Measurements from ENCODE around the gene CCM2L. TPM values are rescaled to one million over a fixed set of nuclear protein-coding genes. Genes with fewer than 3 reads are reported as not detected.

The CCM2L gene
- total and polyA plus RNA-seq, 2 experiments from 2014 or later: 4.9 to 13.3 TPM

DNA sequence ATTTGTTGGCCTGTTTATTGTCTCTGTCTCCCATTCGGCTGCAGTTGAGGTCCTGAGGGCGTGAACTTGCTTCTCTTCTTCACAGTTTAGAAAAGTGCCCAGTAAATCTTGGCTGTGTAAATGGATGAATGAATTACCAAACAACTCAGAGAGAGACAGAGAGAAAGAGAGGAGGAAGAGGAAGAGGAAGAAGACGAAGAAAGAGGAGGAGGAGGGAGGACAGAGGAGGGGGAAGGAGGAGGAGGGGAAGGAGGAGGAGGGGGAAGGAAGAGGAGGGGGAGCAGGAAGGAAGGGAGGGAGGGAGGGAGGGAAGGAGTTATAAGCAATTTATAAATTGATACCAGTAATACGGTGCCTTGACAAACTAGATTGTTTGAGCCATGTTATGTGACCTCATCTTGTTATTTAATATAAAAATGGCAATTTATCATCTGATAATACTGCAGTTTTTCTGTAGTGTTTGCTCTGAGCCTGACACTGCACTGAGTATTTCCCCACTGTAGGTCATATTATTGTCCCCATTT, 60.5 kb downstream of the CCM2L start (continued):
- TF ChIP-seq, protein P1, sequence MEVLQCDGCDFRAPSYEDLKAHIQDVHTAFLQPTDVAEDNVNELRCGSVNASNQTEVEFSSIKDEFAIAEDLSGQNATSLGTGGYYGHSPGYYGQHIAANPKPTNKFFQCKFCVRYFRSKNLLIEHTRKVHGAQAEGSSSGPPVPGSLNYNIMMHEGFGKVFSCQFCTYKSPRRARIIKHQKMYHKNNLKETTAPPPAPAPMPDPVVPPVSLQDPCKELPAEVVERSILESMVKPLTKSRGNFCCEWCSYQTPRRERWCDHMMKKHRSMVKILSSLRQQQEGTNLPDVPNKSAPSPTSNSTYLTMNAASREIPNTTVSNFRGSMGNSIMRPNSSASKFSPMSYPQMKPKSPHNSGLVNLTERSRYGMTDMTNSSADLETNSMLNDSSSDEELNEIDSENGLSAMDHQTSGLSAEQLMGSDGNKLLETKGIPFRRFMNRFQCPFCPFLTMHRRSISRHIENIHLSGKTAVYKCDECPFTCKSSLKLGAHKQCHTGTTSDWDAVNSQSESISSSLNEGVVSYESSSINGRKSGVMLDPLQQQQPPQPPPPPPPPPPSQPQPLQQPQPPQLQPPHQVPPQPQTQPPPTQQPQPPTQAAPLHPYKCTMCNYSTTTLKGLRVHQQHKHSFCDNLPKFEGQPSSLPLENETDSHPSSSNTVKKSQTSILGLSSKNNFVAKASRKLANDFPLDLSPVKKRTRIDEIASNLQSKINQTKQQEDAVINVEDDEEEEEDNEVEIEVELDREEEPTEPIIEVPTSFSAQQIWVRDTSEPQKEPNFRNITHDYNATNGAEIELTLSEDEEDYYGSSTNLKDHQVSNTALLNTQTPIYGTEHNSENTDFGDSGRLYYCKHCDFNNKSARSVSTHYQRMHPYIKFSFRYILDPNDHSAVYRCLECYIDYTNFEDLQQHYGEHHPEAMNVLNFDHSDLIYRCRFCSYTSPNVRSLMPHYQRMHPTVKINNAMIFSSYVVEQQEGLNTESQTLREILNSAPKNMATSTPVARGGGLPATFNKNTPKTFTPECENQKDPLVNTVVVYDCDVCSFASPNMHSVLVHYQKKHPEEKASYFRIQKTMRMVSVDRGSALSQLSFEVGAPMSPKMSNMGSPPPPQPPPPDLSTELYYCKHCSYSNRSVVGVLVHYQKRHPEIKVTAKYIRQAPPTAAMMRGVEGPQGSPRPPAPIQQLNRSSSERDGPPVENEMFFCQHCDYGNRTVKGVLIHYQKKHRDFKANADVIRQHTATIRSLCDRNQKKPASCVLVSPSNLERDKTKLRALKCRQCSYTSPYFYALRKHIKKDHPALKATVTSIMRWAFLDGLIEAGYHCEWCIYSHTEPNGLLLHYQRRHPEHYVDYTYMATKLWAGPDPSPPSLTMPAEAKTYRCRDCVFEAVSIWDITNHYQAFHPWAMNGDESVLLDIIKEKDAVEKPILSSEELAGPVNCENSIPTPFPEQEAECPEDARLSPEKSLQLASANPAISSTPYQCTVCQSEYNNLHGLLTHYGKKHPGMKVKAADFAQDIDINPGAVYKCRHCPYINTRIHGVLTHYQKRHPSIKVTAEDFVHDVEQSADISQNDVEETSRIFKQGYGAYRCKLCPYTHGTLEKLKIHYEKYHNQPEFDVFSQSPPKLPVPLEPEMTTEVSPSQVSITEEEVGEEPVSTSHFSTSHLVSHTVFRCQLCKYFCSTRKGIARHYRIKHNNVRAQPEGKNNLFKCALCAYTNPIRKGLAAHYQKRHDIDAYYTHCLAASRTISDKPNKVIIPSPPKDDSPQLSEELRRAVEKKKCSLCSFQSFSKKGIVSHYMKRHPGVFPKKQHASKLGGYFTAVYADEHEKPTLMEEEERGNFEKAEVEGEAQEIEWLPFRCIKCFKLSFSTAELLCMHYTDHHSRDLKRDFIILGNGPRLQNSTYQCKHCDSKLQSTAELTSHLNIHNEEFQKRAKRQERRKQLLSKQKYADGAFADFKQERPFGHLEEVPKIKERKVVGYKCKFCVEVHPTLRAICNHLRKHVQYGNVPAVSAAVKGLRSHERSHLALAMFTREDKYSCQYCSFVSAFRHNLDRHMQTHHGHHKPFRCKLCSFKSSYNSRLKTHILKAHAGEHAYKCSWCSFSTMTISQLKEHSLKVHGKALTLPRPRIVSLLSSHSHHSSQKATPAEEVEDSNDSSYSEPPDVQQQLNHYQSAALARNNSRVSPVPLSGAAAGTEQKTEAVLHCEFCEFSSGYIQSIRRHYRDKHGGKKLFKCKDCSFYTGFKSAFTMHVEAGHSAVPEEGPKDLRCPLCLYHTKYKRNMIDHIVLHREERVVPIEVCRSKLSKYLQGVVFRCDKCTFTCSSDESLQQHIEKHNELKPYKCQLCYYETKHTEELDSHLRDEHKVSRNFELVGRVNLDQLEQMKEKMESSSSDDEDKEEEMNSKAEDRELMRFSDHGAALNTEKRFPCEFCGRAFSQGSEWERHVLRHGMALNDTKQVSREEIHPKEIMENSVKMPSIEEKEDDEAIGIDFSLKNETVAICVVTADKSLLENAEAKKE (CRISPR knock-in tag; IDR thresholded peaks at IDR 0.05): no peak
- TF ChIP-seq, protein P2, sequence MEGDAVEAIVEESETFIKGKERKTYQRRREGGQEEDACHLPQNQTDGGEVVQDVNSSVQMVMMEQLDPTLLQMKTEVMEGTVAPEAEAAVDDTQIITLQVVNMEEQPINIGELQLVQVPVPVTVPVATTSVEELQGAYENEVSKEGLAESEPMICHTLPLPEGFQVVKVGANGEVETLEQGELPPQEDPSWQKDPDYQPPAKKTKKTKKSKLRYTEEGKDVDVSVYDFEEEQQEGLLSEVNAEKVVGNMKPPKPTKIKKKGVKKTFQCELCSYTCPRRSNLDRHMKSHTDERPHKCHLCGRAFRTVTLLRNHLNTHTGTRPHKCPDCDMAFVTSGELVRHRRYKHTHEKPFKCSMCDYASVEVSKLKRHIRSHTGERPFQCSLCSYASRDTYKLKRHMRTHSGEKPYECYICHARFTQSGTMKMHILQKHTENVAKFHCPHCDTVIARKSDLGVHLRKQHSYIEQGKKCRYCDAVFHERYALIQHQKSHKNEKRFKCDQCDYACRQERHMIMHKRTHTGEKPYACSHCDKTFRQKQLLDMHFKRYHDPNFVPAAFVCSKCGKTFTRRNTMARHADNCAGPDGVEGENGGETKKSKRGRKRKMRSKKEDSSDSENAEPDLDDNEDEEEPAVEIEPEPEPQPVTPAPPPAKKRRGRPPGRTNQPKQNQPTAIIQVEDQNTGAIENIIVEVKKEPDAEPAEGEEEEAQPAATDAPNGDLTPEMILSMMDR (conservative IDR thresholded peaks at IDR 0.05; ENCODE audit: low read depth in 2 of 2): no peak
- no peak for TF ChIP-seq JUNB (IDR thresholded peaks at IDR 0.05; ENCODE audit: unreplicated experiment)
- no peak for TF ChIP-seq NANOG (IDR thresholded peaks at IDR 0.05; ENCODE audit: borderline replicate concordance)
- no peak for TF ChIP-seq EZH2 (IDR thresholded peaks at IDR 0.05; ENCODE audit: low read depth, unreplicated experiment)
- TF ChIP-seq ZNF331 (CRISPR knock-in tag; IDR thresholded peaks at IDR 0.05; ENCODE audit: low read depth): no peak
- TF ChIP-seq REST (IDR thresholded peaks at IDR 0.05; ENCODE audit: unreplicated experiment): no peak
- TF ChIP-seq ETS1 (IDR thresholded peaks at IDR 0.05): no peak
- no peak for TF ChIP-seq POLR2AphosphoS5 (IDR thresholded peaks at IDR 0.05; ENCODE audit: low read depth)
- no peak for TF ChIP-seq ZNF114 (CRISPR knock-in tag; IDR thresholded peaks at IDR 0.05)
